ENCODE data around the gene SURF6.

GRCh38 chr9:133352635-133353340, 16.8 kb upstream of the SURF6 start:
- TF ChIP-seq CTCF (tag by site-specific recombination; IDR thresholded peaks at IDR 0.05) (no peak), ZNF692 (tag by site-specific recombination; IDR thresholded peaks at IDR 0.05) (no peak), ZBTB8A (tag by site-specific recombination; IDR thresholded peaks at IDR 0.05) (no peak), ZNF449 (tag by site-specific recombination; IDR thresholded peaks at IDR 0.05) (no peak), REST (tag by site-specific recombination; IDR thresholded peaks at IDR 0.05) (no peak), ZNF76 (tag by site-specific recombination; IDR thresholded peaks at IDR 0.05; ENCODE audit: borderline replicate concordance, low read depth) (no peak), ZNF274 (IDR thresholded peaks at IDR 0.05; ENCODE audit: low read length) (no peak), ZNF274 (tag by site-specific recombination; IDR thresholded peaks at IDR 0.05; ENCODE audit: borderline replicate concordance) (no peak), ZNF341 (tag by site-specific recombination; IDR thresholded peaks at IDR 0.05; ENCODE audit: low read depth) (no peak), ZBTB7A (tag by site-specific recombination; IDR thresholded peaks at IDR 0.05; ENCODE audit: low read depth) (no peak), ZNF529 (tag by site-specific recombination; IDR thresholded peaks at IDR 0.05; ENCODE audit: insufficient replicate concordance) (no peak)
